Chondrocyte (in vitro differentiated cells): ENCODE data around the gene MRPL24. TPM values are rescaled to one million over a fixed set of nuclear protein-coding genes. Genes with fewer than 3 reads are reported as not detected.

Source experiments
- DNase-seq: peaks from one replicate; pipeline ENCODE4 v3.0.0; 2021; ENCODE audit warnings: mixed read lengths, low spot score
- H3K27ac Mint-ChIP-seq: one replicate; pipeline ENCODE4 v1.8.0; 2021; ENCODE audit warnings: mild to moderate bottlenecking, moderate library complexity, mixed read lengths; ENCODE audit not compliant: unreplicated experiment
- H3K27me3 Mint-ChIP-seq: 2 replicates; pipeline ENCODE4 v1.8.0; 2021; ENCODE audit warnings: low read depth, mixed read lengths
- H3K36me3 Mint-ChIP-seq: 2 replicates; pipeline ENCODE4 v1.8.0; 2021; ENCODE audit warnings: low read depth, mixed read lengths
- H3K4me1 Mint-ChIP-seq: 2 replicates; pipeline ENCODE4 v1.8.0; 2021; ENCODE audit warnings: low read depth, mild to moderate bottlenecking, mixed read lengths
- H3K4me3 Mint-ChIP-seq: one replicate; pipeline ENCODE4 v1.8.0; 2021; ENCODE audit warnings: mild to moderate bottlenecking, moderate library complexity, mixed read lengths; ENCODE audit not compliant: unreplicated experiment
- H3K9me3 Mint-ChIP-seq: 2 replicates; pipeline ENCODE4 v1.8.0; 2021; ENCODE audit warnings: low read depth, mixed read lengths
- CTCF ChIP-seq: fragments of 200-600 bp; sonication (generic); IDR thresholded peaks from 2 replicates; pipeline ENCODE4 v1.5.0; 2021; ENCODE audit warnings: antibody characterized with exemption, mild to moderate bottlenecking, moderate library complexity
- total RNA-seq: library from RNA; stranded (reverse); gene quantifications from 3 replicates; pipeline ENCODE4 v1.2.1, GENCODE V29; 2021

MRPL24 gene
- total RNA-seq, 1 donor from 2014 or later, result 40.3 TPM

GRCh38 chr1:156714830-156715229 lies 26.1 kb downstream of the MRPL24 start:
- DNase-seq, result no peak
- no peak overlapping the region for H3K27ac Mint-ChIP-seq
- no peaks in the 10 kb centered on the region for H3K27me3 Mint-ChIP-seq
- peaks cover 2% of the 10 kb centered on the region for H3K36me3 Mint-ChIP-seq
- TF ChIP-seq CTCF, result no peak
- H3K9me3 Mint-ChIP-seq, result no peaks in the 10 kb centered on the region
- peaks cover 36% of the 10 kb centered on the region for H3K4me1 Mint-ChIP-seq
- no peak overlapping the region for H3K4me3 Mint-ChIP-seq

- Mint-ChIP-seq H3K4me3 (no peak overlapping the region), H3K4me1 (peaks cover 58% of the 10 kb centered on the region), H3K27ac (peak overlapping the region; percentile 36), H3K27me3 (no peaks in the 10 kb centered on the region), H3K36me3 (peaks cover 2% of the 10 kb centered on the region), H3K9me3 (no peaks in the 10 kb centered on the region)
- no peak for DNase-seq
- TF ChIP-seq CTCF, result no peak
These were observed 28.3 kb downstream of the MRPL24 start for GRCh38 chr1:156712626-156713025.

- no peaks in the 10 kb centered on the region for H3K9me3 Mint-ChIP-seq
- H3K27ac Mint-ChIP-seq, result peak overlapping the region; percentile 79
- no peaks in the 10 kb centered on the region for H3K36me3 Mint-ChIP-seq
- no peaks in the 10 kb centered on the region for H3K27me3 Mint-ChIP-seq
- no peak for TF ChIP-seq CTCF
- DNase-seq, result no peak
- no peak overlapping the region for H3K4me3 Mint-ChIP-seq
- peaks cover 71% of the 10 kb centered on the region for H3K4me1 Mint-ChIP-seq
These were observed 29.7 kb downstream of the MRPL24 start for GRCh38 chr1:156711011-156711817.

GRCh38 chr1:156709757-156710489 lies 31.0 kb downstream of the MRPL24 start:
- Mint-ChIP-seq H3K4me1 (peaks cover 80% of the 10 kb centered on the region), H3K36me3 (no peaks in the 10 kb centered on the region), H3K9me3 (no peaks in the 10 kb centered on the region), H3K4me3 (no peak overlapping the region), H3K27ac (peak overlapping the region; percentile 62), H3K27me3 (no peaks in the 10 kb centered on the region)
- peak; percentile 22 for TF ChIP-seq CTCF
- peak; percentile 95 for DNase-seq

- DNase-seq, result no peak
- no peak for TF ChIP-seq CTCF
- Mint-ChIP-seq H3K9me3 (no peaks in the 10 kb centered on the region), H3K4me1 (peaks cover 85% of the 10 kb centered on the region), H3K4me3 (no peak overlapping the region), H3K27ac (peak overlapping the region; percentile 62), H3K36me3 (no peaks in the 10 kb centered on the region), H3K27me3 (no peaks in the 10 kb centered on the region)
These were observed 31.9 kb downstream of the MRPL24 start for GRCh38 chr1:156709031-156709430.
